ENCODE measurements around the gene POP5.

The POP5 gene

DNA sequence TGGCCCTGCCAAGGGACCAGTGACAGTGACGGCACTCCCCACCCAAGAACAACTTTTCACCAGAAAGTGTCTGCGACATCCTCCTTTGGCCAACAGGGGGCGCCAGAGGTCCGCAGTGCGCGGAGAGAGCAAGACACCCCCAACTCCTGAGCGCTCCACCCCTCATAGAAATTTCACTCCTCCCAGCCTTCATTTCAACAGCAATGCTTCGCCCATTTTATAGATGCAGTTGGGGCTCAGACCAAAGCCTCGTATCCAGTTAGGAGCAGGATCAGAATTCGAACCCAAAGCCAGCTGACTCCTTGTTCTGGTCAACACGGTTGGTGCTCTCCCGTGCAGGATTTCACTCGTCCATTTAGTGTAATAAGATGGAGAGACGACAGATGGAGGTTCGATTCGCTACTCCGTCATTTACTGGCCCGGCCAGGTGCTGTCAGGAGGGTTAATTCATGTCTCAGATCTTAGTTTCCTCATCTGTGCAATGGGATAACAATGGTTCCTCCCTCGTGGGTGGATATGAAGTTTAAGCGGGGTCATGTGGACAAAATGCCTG is 2.4 kb upstream of the POP5 start:
- Histone ChIP-seq H3K4me3 (0 out of 2 replicates have a peak overlapping the region, but pooled peaks have one; percentile 26), H3K27ac (no peak overlapping the region), H3K36me3 (ENCODE audit: insufficient read depth, low read length) (peaks cover 12% of the 10 kb centered on the region; the same call in 1 of the 2 replicates), H3K9me3 (ENCODE audit: low read depth, low read length) (no peaks in the 10 kb centered on the region), H3K9ac (ENCODE audit: insufficient read length) (no peak overlapping the region)
- DNase-seq (ENCODE audit: low read depth, low spot score): peak; percentile 30
- TF ChIP-seq EZH2 (IDR thresholded peaks at IDR 0.05) (no peak), POLR2AphosphoS5 (IDR thresholded peaks at IDR 0.05; ENCODE audit: borderline replicate concordance, low read depth, low read length) (no peak), FOXP2 (optimal IDR thresholded peaks at IDR 0.05; ENCODE audit: control extremely low read depth, extremely low read length, insufficient read depth) (no peak)

GRCh38 chr12:120581998-120582397 is 796 bp upstream of the POP5 start:
- Histone ChIP-seq H3K27ac (no peak overlapping the region), H3K36me3 (ENCODE audit: insufficient read depth, low read length) (peaks cover 24% of the 10 kb centered on the region), H3K9ac (ENCODE audit: insufficient read length) (peak overlapping the region; percentile 62), H3K4me3 (peak overlapping the region; percentile 92), H3K9me3 (ENCODE audit: low read depth, low read length) (no peaks in the 10 kb centered on the region)
- TF ChIP-seq POLR2AphosphoS5 (IDR thresholded peaks at IDR 0.05; ENCODE audit: borderline replicate concordance, low read depth, low read length) (no peak), FOXP2 (optimal IDR thresholded peaks at IDR 0.05; ENCODE audit: control extremely low read depth, extremely low read length, insufficient read depth) (no peak), EZH2 (IDR thresholded peaks at IDR 0.05) (no peak)
- no peak for DNase-seq (ENCODE audit: low read depth, low spot score)

DNA sequence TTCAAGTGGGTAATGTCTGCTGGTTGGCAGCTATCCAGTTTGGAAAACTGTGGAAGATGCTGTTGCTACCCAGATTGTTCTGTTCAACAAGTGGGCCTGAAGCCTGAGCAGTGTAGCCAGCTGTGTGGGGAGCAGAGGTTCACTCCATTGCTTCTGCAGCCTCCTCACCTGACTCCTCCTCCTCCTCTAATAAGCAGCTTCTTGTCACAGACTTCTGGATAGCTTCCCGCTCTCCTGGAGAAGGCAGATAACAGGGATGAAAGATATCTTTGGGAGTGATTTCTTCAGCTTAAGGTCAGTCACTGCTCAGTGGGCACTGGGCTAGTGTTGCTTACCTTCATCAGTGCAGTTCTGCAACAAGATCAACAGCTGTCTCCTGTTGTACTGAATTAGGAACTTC is 2.0 kb downstream of the POP5 start:
- TF ChIP-seq FOXP2 (optimal IDR thresholded peaks at IDR 0.05; ENCODE audit: control extremely low read depth, extremely low read length, insufficient read depth) (no peak), EZH2 (IDR thresholded peaks at IDR 0.05) (no peak), POLR2AphosphoS5 (IDR thresholded peaks at IDR 0.05; ENCODE audit: borderline replicate concordance, low read depth, low read length) (no peak)
- Histone ChIP-seq H3K27ac (no peak overlapping the region), H3K9me3 (ENCODE audit: low read depth, low read length) (no peaks in the 10 kb centered on the region), H3K36me3 (ENCODE audit: insufficient read depth, low read length) (peaks cover 49% of the 10 kb centered on the region), H3K4me3 (no peak overlapping the region), H3K9ac (ENCODE audit: insufficient read length) (no peak overlapping the region)
- no peak for DNase-seq (ENCODE audit: low read depth, low spot score)

GRCh38 chr12:120574106-120574505 is 7.1 kb downstream of the POP5 start:
- no peaks in the 10 kb centered on the region for H3K9me3 ChIP-seq (ENCODE audit: low read depth, low read length)
- no peak for TF ChIP-seq POLR2AphosphoS5 (IDR thresholded peaks at IDR 0.05; ENCODE audit: borderline replicate concordance, low read depth, low read length)
- TF ChIP-seq FOXP2 (optimal IDR thresholded peaks at IDR 0.05; ENCODE audit: control extremely low read depth, extremely low read length, insufficient read depth): no peak
- no peak for TF ChIP-seq EZH2 (IDR thresholded peaks at IDR 0.05)
- no peak overlapping the region for H3K27ac ChIP-seq
- no peak overlapping the region for H3K9ac ChIP-seq (ENCODE audit: insufficient read length)
- no peak for DNase-seq (ENCODE audit: low read depth, low spot score)
- no peak overlapping the region for H3K4me3 ChIP-seq
- peaks cover 83% of the 10 kb centered on the region for H3K36me3 ChIP-seq (ENCODE audit: insufficient read depth, low read length)

DNA sequence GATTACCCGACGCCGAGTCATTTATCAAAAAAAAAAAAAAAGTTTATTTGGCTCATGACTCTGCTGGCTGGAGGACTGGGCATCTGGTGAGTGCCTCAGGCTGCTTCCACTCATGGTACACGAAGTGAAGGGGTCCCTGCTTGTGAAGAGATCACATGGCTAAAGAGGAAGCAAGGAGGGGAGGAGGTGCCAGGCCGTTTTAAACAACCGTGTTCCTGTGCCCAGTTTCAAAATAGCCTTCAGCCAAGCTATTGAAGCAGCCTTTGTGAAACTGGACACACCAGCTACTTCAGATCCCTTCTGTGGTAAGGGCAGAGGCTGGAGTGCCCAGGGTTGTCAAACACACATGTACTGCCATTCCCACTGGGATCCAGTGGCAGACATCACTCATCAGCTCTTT is 7.6 kb downstream of the POP5 start:
- Histone ChIP-seq H3K36me3 (ENCODE audit: insufficient read depth, low read length) (peaks cover 83% of the 10 kb centered on the region), H3K9me3 (ENCODE audit: low read depth, low read length) (no peaks in the 10 kb centered on the region), H3K27ac (no peak overlapping the region), H3K9ac (ENCODE audit: insufficient read length) (no peak overlapping the region), H3K4me3 (no peak overlapping the region)
- TF ChIP-seq EZH2 (IDR thresholded peaks at IDR 0.05) (no peak), POLR2AphosphoS5 (IDR thresholded peaks at IDR 0.05; ENCODE audit: borderline replicate concordance, low read depth, low read length) (no peak), FOXP2 (optimal IDR thresholded peaks at IDR 0.05; ENCODE audit: control extremely low read depth, extremely low read length, insufficient read depth) (no peak)
- no peak for DNase-seq (ENCODE audit: low read depth, low spot score)

- no peak overlapping the region for H3K9ac ChIP-seq (ENCODE audit: insufficient read length)
- H3K9me3 ChIP-seq (ENCODE audit: low read depth, low read length): no peaks in the 10 kb centered on the region
- H3K36me3 ChIP-seq (ENCODE audit: insufficient read depth, low read length): peaks cover 82% of the 10 kb centered on the region
- no peak overlapping the region for H3K4me3 ChIP-seq
- DNase-seq (ENCODE audit: low read depth, low spot score): no peak
- H3K27ac ChIP-seq: no peak overlapping the region
- no peak for TF ChIP-seq POLR2AphosphoS5 (IDR thresholded peaks at IDR 0.05; ENCODE audit: borderline replicate concordance, low read depth, low read length)
- TF ChIP-seq EZH2 (IDR thresholded peaks at IDR 0.05): no peak
- TF ChIP-seq FOXP2 (optimal IDR thresholded peaks at IDR 0.05; ENCODE audit: control extremely low read depth, extremely low read length, insufficient read depth): no peak
These were observed 9.9 kb downstream of the POP5 start for GRCh38 chr12:120571299-120571698.

DNA sequence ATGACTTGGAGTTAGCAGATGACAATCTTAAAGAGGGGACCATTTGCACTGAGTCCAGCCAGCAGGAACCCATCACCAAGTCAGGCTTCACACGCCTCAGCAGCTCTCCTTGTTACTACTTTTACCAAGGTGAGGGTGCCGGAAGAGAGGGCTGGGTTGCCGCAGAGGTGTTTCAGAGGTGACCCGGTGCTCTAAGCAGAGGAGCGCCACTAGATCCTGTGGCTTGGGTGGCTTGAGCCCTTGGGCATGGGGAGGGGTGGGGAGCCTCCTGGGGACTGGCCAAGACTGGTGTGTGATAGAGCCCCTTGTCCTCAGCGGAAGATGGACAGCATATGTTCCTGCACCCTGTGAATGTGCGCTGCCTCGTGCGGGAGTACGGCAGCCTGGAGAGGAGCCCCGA is 17.7 kb downstream of the POP5 start:
- Histone ChIP-seq H3K27ac (no peak overlapping the region), H3K36me3 (ENCODE audit: insufficient read depth, low read length) (peaks cover 81% of the 10 kb centered on the region), H3K9me3 (ENCODE audit: low read depth, low read length) (no peaks in the 10 kb centered on the region), H3K9ac (ENCODE audit: insufficient read length) (no peak overlapping the region), H3K4me3 (no peak overlapping the region)
- TF ChIP-seq FOXP2 (optimal IDR thresholded peaks at IDR 0.05; ENCODE audit: control extremely low read depth, extremely low read length, insufficient read depth): no peak
- TF ChIP-seq POLR2AphosphoS5 (IDR thresholded peaks at IDR 0.05; ENCODE audit: borderline replicate concordance, low read depth, low read length): no peak
- no peak for TF ChIP-seq EZH2 (IDR thresholded peaks at IDR 0.05)
- no peak for DNase-seq (ENCODE audit: low read depth, low spot score)

DNA sequence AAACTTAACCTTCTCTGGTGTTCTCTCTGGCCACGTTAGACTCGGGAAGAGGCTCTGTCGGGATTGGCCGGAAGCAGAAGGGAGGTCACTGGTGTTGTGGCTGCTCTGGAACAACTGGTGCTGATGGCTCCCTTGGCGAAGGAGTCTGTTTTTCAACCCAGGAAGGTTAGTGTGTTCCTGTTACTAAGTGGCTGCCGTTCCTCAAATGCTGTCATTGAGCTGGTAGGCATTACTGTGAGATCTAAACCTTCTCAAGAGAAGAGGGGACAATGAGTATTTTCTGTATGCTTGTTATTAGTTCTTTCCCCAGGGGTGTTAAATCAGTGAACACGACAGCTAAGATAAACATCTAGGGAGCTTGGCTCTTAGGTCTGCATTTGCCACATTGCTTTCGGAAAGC is 18.3 kb downstream of the POP5 start:
- H3K36me3 ChIP-seq (ENCODE audit: insufficient read depth, low read length): peaks cover 79% of the 10 kb centered on the region
- no peak for TF ChIP-seq POLR2AphosphoS5 (IDR thresholded peaks at IDR 0.05; ENCODE audit: borderline replicate concordance, low read depth, low read length)

DNA sequence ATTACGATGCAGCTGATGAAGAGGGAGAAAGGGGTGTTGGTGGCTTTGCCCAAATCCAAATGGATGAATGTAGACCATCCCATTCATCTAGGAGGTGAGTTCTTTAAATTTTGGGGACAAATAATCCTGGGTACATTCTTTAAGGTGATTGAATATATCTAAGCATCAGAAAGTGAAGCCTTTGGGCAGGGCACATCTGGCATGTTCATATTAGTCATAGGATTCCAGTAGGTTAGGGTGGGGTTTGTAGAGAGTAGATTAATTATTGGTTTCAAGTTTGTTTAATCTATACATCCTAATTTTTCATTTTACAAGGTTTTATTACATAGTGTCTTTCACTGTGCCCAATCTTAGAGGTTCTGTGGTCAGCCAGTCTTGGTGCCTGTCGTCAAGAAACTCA is 23.6 kb downstream of the POP5 start:
- TF ChIP-seq EZH2 (IDR thresholded peaks at IDR 0.05) (no peak), FOXP2 (optimal IDR thresholded peaks at IDR 0.05; ENCODE audit: control extremely low read depth, extremely low read length, insufficient read depth) (no peak), POLR2AphosphoS5 (IDR thresholded peaks at IDR 0.05; ENCODE audit: borderline replicate concordance, low read depth, low read length) (no peak)
- H3K36me3 ChIP-seq (ENCODE audit: insufficient read depth, low read length): peaks cover 65% of the 10 kb centered on the region
- DNase-seq (ENCODE audit: low read depth, low spot score): no peak
- H3K9ac ChIP-seq (ENCODE audit: insufficient read length): no peak overlapping the region
- H3K27ac ChIP-seq: no peak overlapping the region
- no peak overlapping the region for H3K4me3 ChIP-seq
- H3K9me3 ChIP-seq (ENCODE audit: low read depth, low read length): no peaks in the 10 kb centered on the region

More for the DNA sequence above, 18.3 kb downstream of the POP5 start:
- H3K9me3 ChIP-seq (ENCODE audit: low read depth, low read length): no peaks in the 10 kb centered on the region
- no peak overlapping the region for H3K4me3 ChIP-seq
- no peak overlapping the region for H3K9ac ChIP-seq (ENCODE audit: insufficient read length)
- H3K27ac ChIP-seq: no peak overlapping the region
- no peak for DNase-seq (ENCODE audit: low read depth, low spot score)

All from SK-N-MC (cell line).